GM12801 (cell line): ENCODE data around the gene RHBDL1.

Experiments used
- CTCF ChIP-seq: IDR thresholded peaks from one replicate; pipeline ENCODE4 v1.5.1; 2011; ENCODE audit warnings: control low read depth; ENCODE audit not compliant: insufficient read length; ENCODE audit errors: extremely low read depth

The RHBDL1 gene

GRCh38 chr16:634051-634670 lies 41.3 kb upstream of the RHBDL1 start:
- no peak for TF ChIP-seq CTCF

- no peak for TF ChIP-seq CTCF
These were observed 40.5 kb upstream of the RHBDL1 start for GRCh38 chr16:634996-635395.

GRCh38 chr16:635573-636205 lies 39.8 kb upstream of the RHBDL1 start:
- no peak for TF ChIP-seq CTCF

- TF ChIP-seq CTCF: no peak
These were observed 39.0 kb upstream of the RHBDL1 start, which contains the start of gene METTL26 for GRCh38 chr16:636206-637080. METTL26 (minus strand) TSS chr16:636305; CDS start chr16:636290, 15 bp downstream.

GRCh38 chr16:637081-638018 lies 38.1 kb upstream of the RHBDL1 start:
- no peak for TF ChIP-seq CTCF

GRCh38 chr16:638034-638543 lies 37.4 kb upstream of the RHBDL1 start:
- no peak for TF ChIP-seq CTCF
